ENCODE data around the gene EVPL. TPM values are rescaled to one million over a fixed set of nuclear protein-coding genes. Genes with fewer than 3 reads are reported as not detected.
A peak's percentile ranks its signal among the peaks of the same experiment; 100 is the strongest.

Gene EVPL
- total and polyA plus RNA-seq, 2 experiments from 2014 or later: 0.47 to 1.3 TPM

DNA sequence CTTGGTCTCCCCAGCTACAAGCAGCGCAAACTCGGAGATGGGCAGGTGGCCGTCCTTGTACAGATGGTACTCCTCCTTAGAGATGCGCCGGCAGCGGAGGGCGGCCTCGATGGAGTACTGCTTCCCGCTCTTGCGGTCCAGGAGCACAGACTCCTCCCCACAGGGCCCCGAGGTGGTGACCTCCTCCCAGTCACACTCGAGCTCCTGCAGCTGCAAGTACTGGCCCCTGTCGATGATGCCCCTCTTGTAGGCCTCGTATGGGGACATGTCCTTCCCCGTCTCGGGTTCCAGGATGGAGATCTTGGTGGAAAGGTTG, 19.3 kb downstream of the EVPL start (continued):
- TF ChIP-seq, protein P1, sequence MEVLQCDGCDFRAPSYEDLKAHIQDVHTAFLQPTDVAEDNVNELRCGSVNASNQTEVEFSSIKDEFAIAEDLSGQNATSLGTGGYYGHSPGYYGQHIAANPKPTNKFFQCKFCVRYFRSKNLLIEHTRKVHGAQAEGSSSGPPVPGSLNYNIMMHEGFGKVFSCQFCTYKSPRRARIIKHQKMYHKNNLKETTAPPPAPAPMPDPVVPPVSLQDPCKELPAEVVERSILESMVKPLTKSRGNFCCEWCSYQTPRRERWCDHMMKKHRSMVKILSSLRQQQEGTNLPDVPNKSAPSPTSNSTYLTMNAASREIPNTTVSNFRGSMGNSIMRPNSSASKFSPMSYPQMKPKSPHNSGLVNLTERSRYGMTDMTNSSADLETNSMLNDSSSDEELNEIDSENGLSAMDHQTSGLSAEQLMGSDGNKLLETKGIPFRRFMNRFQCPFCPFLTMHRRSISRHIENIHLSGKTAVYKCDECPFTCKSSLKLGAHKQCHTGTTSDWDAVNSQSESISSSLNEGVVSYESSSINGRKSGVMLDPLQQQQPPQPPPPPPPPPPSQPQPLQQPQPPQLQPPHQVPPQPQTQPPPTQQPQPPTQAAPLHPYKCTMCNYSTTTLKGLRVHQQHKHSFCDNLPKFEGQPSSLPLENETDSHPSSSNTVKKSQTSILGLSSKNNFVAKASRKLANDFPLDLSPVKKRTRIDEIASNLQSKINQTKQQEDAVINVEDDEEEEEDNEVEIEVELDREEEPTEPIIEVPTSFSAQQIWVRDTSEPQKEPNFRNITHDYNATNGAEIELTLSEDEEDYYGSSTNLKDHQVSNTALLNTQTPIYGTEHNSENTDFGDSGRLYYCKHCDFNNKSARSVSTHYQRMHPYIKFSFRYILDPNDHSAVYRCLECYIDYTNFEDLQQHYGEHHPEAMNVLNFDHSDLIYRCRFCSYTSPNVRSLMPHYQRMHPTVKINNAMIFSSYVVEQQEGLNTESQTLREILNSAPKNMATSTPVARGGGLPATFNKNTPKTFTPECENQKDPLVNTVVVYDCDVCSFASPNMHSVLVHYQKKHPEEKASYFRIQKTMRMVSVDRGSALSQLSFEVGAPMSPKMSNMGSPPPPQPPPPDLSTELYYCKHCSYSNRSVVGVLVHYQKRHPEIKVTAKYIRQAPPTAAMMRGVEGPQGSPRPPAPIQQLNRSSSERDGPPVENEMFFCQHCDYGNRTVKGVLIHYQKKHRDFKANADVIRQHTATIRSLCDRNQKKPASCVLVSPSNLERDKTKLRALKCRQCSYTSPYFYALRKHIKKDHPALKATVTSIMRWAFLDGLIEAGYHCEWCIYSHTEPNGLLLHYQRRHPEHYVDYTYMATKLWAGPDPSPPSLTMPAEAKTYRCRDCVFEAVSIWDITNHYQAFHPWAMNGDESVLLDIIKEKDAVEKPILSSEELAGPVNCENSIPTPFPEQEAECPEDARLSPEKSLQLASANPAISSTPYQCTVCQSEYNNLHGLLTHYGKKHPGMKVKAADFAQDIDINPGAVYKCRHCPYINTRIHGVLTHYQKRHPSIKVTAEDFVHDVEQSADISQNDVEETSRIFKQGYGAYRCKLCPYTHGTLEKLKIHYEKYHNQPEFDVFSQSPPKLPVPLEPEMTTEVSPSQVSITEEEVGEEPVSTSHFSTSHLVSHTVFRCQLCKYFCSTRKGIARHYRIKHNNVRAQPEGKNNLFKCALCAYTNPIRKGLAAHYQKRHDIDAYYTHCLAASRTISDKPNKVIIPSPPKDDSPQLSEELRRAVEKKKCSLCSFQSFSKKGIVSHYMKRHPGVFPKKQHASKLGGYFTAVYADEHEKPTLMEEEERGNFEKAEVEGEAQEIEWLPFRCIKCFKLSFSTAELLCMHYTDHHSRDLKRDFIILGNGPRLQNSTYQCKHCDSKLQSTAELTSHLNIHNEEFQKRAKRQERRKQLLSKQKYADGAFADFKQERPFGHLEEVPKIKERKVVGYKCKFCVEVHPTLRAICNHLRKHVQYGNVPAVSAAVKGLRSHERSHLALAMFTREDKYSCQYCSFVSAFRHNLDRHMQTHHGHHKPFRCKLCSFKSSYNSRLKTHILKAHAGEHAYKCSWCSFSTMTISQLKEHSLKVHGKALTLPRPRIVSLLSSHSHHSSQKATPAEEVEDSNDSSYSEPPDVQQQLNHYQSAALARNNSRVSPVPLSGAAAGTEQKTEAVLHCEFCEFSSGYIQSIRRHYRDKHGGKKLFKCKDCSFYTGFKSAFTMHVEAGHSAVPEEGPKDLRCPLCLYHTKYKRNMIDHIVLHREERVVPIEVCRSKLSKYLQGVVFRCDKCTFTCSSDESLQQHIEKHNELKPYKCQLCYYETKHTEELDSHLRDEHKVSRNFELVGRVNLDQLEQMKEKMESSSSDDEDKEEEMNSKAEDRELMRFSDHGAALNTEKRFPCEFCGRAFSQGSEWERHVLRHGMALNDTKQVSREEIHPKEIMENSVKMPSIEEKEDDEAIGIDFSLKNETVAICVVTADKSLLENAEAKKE (CRISPR knock-in tag; IDR thresholded peaks at IDR 0.05): no peak
- TF ChIP-seq ZNF114 (CRISPR knock-in tag; IDR thresholded peaks at IDR 0.05) (no peak), EZH2phosphoT487 (IDR thresholded peaks at IDR 0.05; ENCODE audit: unreplicated experiment) (no peak)
- TF ChIP-seq, protein P2, sequence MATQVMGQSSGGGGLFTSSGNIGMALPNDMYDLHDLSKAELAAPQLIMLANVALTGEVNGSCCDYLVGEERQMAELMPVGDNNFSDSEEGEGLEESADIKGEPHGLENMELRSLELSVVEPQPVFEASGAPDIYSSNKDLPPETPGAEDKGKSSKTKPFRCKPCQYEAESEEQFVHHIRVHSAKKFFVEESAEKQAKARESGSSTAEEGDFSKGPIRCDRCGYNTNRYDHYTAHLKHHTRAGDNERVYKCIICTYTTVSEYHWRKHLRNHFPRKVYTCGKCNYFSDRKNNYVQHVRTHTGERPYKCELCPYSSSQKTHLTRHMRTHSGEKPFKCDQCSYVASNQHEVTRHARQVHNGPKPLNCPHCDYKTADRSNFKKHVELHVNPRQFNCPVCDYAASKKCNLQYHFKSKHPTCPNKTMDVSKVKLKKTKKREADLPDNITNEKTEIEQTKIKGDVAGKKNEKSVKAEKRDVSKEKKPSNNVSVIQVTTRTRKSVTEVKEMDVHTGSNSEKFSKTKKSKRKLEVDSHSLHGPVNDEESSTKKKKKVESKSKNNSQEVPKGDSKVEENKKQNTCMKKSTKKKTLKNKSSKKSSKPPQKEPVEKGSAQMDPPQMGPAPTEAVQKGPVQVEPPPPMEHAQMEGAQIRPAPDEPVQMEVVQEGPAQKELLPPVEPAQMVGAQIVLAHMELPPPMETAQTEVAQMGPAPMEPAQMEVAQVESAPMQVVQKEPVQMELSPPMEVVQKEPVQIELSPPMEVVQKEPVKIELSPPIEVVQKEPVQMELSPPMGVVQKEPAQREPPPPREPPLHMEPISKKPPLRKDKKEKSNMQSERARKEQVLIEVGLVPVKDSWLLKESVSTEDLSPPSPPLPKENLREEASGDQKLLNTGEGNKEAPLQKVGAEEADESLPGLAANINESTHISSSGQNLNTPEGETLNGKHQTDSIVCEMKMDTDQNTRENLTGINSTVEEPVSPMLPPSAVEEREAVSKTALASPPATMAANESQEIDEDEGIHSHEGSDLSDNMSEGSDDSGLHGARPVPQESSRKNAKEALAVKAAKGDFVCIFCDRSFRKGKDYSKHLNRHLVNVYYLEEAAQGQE (IDR thresholded peaks at IDR 0.05; ENCODE audit: unreplicated experiment): no peak

DNA sequence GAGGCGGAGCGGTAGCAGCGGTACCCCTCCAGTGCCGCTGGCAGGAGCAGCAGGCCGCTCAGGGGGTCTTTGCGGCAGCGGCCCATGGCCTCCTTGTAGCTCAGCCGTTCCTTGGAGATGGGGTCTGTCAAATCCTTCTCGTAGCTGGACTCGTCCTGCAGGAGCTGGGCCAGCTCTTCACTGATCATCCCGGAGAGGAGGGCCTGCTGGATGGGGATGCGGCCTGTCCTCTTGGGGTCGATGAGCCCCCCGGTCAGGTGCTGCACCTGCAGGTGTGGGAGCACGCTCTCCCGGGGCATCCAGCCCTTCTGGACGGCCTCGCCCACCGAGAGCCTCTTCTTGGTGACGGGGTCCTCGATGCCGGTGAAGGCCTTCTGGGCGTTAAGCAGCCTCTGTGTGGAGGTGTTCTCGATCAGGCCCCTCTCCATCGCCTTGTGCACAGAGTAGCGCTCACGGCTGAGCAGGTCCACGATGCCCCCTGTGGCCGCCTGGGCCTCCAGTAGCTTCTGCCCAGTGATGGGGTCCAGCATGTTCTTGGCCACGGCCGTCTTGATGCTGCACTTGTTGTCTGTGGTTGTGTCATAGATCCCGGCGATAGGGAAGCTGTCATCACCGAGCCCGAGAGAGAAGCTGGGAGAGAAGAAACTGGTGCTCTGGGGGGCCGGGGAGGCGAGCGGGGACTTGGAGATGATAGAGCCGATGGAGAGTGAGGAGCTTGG, 19.8 kb downstream of the EVPL start:
- H3K27me3 ChIP-seq (ENCODE audit: insufficient read depth): no peaks in the 10 kb centered on the region
- peaks cover 2% of the 10 kb centered on the region for H3K4me1 Mint-ChIP-seq
- no peaks in the 10 kb centered on the region for H3K9me2 ChIP-seq (ENCODE audit: insufficient read depth)
- no peaks in the 10 kb centered on the region for H3K4me1 ChIP-seq (ENCODE audit: insufficient read depth)
- ATAC-seq: no peak
- DNase-seq (ENCODE audit: low spot score): no peak
- no peak overlapping the region for H3K27ac Mint-ChIP-seq
- peaks cover 3% of the 10 kb centered on the region for H3K36me3 Mint-ChIP-seq (ENCODE audit: low read depth)
- H3K79me2 ChIP-seq (replicated peaks; ENCODE audit: insufficient read depth): no peaks in the 10 kb centered on the region
- peaks cover 10% of the 10 kb centered on the region for H3K27me3 Mint-ChIP-seq (ENCODE audit: insufficient read depth, low read depth, poor library complexity)
- H3K4me3 ChIP-seq: no peak overlapping the region
- no peak overlapping the region for H3K27ac ChIP-seq (ENCODE audit: low read depth)
- H4K20me1 ChIP-seq (replicated peaks; ENCODE audit: insufficient read depth): no peaks in the 10 kb centered on the region
- no peak overlapping the region for H2AFZ ChIP-seq
- H3K4me2 ChIP-seq: no peak overlapping the region
- no peaks in the 10 kb centered on the region; the same call in none of the 3 replicates for H3K9me3 Mint-ChIP-seq
- H3K36me3 ChIP-seq (ENCODE audit: insufficient read depth): no peaks in the 10 kb centered on the region
- 0 out of 2 replicates have a peak, but pooled peaks cover 3% of the 10 kb centered on the region for H3F3A ChIP-seq (replicated peaks; ENCODE audit: low read depth)
- H3K4me3 Mint-ChIP-seq: no peak overlapping the region
- TF ChIP-seq, protein P3, sequence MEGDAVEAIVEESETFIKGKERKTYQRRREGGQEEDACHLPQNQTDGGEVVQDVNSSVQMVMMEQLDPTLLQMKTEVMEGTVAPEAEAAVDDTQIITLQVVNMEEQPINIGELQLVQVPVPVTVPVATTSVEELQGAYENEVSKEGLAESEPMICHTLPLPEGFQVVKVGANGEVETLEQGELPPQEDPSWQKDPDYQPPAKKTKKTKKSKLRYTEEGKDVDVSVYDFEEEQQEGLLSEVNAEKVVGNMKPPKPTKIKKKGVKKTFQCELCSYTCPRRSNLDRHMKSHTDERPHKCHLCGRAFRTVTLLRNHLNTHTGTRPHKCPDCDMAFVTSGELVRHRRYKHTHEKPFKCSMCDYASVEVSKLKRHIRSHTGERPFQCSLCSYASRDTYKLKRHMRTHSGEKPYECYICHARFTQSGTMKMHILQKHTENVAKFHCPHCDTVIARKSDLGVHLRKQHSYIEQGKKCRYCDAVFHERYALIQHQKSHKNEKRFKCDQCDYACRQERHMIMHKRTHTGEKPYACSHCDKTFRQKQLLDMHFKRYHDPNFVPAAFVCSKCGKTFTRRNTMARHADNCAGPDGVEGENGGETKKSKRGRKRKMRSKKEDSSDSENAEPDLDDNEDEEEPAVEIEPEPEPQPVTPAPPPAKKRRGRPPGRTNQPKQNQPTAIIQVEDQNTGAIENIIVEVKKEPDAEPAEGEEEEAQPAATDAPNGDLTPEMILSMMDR (conservative IDR thresholded peaks at IDR 0.05; ENCODE audit: low read depth in 2 of 2): 0 out of 4 replicates have a peak, but pooled peaks of 1 of the 2 experiments have one; percentile 7
- no peak for TF ChIP-seq EZH2 (IDR thresholded peaks at IDR 0.05; ENCODE audit: low read depth, unreplicated experiment)

Measured in GM23338 (cell line).